A673 (cell line): Measurements from ENCODE around the gene PHF12. TPM values are rescaled to one million over a fixed set of nuclear protein-coding genes. Genes with fewer than 3 reads are reported as not detected.

Experiments
- BruUV-seq: library from RNA; stranded (reverse); fragments of 400-500 nt; replicated peaks from 2 replicates; lab custom pipeline; 2021; lab: Mats Ljungman, UMichigan
- CTCF ChIA-PET: fragments of 300-600 bp; sonication (Branson Sonifier 250); formaldehyde crosslinking; loops from one replicate; lab custom pipeline; 2022; ENCODE audit warnings: antibody characterized with exemption; lab: Charles Lee
- POLR2A ChIA-PET: fragments of 300-600 bp; sonication (Branson Sonifier 250); formaldehyde crosslinking; loops from one replicate; lab custom pipeline; 2022; ENCODE audit warnings: antibody characterized with exemption; ENCODE audit not compliant: low non-redundant PET; lab: Charles Lee
- DNase-seq: peaks from one replicate; pipeline ENCODE4 v3.0.0-alpha.2; 2015; ENCODE audit warnings: low spot score
- H3K27ac ChIP-seq: fragments of 200-600 bp; sonication (generic); 2 replicates; pipeline ENCODE4 v1.5.1; 2016; ENCODE audit warnings: mixed run types, low read depth, mild to moderate bottlenecking, mixed read lengths, antibody characterized with exemption, low read length; ENCODE audit not compliant: poor library complexity, severe bottlenecking
- H3K27me3 ChIP-seq: fragments of 200-600 bp; sonication (generic); replicated peaks from 2 replicates; pipeline ENCODE4 v1.6.1; 2017; ENCODE audit warnings: mixed run types, low read depth, mild to moderate bottlenecking, mixed read lengths, antibody characterized with exemption, low read length; ENCODE audit not compliant: insufficient read depth, poor library complexity
- H3K36me3 ChIP-seq: fragments of 200-600 bp; sonication (generic); 2 replicates; pipeline ENCODE4 v1.6.1; 2016; ENCODE audit warnings: mixed run types, mild to moderate bottlenecking, mixed read lengths, antibody characterized with exemption, low read length; ENCODE audit not compliant: insufficient read depth, poor library complexity, severe bottlenecking
- H3K4me1 ChIP-seq: fragments of 200-600 bp; sonication (generic); 2 replicates; pipeline ENCODE4 v1.6.1; 2017; ENCODE audit warnings: mixed run types, mild to moderate bottlenecking, mixed read lengths, antibody characterized with exemption, low read length; ENCODE audit not compliant: insufficient read depth, poor library complexity, severe bottlenecking
- H3K4me3 ChIP-seq: fragments of 200-600 bp; sonication (generic); 2 replicates; pipeline ENCODE4 v1.5.1; 2016; ENCODE audit warnings: low read depth, mixed run types, mild to moderate bottlenecking, mixed read lengths, low read length; ENCODE audit not compliant: poor library complexity, severe bottlenecking
- H3K9me3 ChIP-seq: fragments of 200-600 bp; sonication (generic); 2 replicates; pipeline ENCODE4 v1.6.1; 2016; ENCODE audit warnings: mixed run types, low read depth, mild to moderate bottlenecking, mixed read lengths, antibody characterized with exemption, low read length; ENCODE audit not compliant: poor library complexity, severe bottlenecking
- EZH2 ChIP-seq: fragments of 200-600 bp; sonication (generic); IDR thresholded peaks from 2 replicates; pipeline ENCODE4 v1.6.1; 2017; ENCODE audit warnings: borderline replicate concordance, low read depth, mild to moderate bottlenecking, mixed read lengths, antibody characterized with exemption, low read length; ENCODE audit not compliant: poor library complexity, severe bottlenecking
- intact Hi-C: fragments of 100-400 bp; cut with micrococcal nuclease; formaldehyde crosslinking; loops from one replicate; pipeline ENCODE4 v1.10.0; 2022; ENCODE audit not compliant: unreplicated experiment
- total RNA-seq: library from RNA; stranded (reverse); gene quantifications from 2 replicates; pipeline ENCODE4 v1.2.3, GENCODE V29; 2021
- TF ChIP-seq, protein P1 (sequence below): fragments of 300-800, 200-600 bp; sonication (generic); conservative IDR thresholded peaks from 2 replicates; pipeline ENCODE4 v1.5.1; 2017; ENCODE audit warnings: low read depth, mild to moderate bottlenecking, antibody characterized with exemption, low read length, moderate library complexity, mixed read lengths

PHF12 gene
- total RNA-seq, 1 experiment from 2014 or later: 63.3 TPM

GRCh38 chr17:28985950-28986713 is 34.8 kb upstream of the PHF12 start:
- no peaks in the 10 kb centered on the region for H3K36me3 ChIP-seq
- intact Hi-C loops: no loop called here
- peak overlapping the region; percentile 5 for H3K4me3 ChIP-seq
- peak overlapping the region; percentile 15 for H3K27ac ChIP-seq
- H3K4me1 ChIP-seq: peaks cover 64% of the 10 kb centered on the region
- H3K27me3 ChIP-seq: no peaks in the 10 kb centered on the region
- H3K9me3 ChIP-seq: no peaks in the 10 kb centered on the region
- ChIA-PET CTCF (no interaction called here), POLR2A (no interaction called here)
- no TSS peak for BruUV-seq
- DNase-seq: peak; percentile 59
- no peak for TF ChIP-seq EZH2
- TF ChIP-seq, protein P1, sequence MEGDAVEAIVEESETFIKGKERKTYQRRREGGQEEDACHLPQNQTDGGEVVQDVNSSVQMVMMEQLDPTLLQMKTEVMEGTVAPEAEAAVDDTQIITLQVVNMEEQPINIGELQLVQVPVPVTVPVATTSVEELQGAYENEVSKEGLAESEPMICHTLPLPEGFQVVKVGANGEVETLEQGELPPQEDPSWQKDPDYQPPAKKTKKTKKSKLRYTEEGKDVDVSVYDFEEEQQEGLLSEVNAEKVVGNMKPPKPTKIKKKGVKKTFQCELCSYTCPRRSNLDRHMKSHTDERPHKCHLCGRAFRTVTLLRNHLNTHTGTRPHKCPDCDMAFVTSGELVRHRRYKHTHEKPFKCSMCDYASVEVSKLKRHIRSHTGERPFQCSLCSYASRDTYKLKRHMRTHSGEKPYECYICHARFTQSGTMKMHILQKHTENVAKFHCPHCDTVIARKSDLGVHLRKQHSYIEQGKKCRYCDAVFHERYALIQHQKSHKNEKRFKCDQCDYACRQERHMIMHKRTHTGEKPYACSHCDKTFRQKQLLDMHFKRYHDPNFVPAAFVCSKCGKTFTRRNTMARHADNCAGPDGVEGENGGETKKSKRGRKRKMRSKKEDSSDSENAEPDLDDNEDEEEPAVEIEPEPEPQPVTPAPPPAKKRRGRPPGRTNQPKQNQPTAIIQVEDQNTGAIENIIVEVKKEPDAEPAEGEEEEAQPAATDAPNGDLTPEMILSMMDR: no peak

- TF ChIP-seq, protein P1: 0 out of 2 replicates have a peak, but pooled peaks have one; percentile 9
- no peak for TF ChIP-seq EZH2
- intact Hi-C loops: loop anchor here (5.0 kb wide), 1 partner anchor 59 kb away; the partner anchor contains the start of gene PIPOX
Measured at GRCh38 chr17:28983286-28984230, 32.2 kb upstream of the PHF12 start.

DNA sequence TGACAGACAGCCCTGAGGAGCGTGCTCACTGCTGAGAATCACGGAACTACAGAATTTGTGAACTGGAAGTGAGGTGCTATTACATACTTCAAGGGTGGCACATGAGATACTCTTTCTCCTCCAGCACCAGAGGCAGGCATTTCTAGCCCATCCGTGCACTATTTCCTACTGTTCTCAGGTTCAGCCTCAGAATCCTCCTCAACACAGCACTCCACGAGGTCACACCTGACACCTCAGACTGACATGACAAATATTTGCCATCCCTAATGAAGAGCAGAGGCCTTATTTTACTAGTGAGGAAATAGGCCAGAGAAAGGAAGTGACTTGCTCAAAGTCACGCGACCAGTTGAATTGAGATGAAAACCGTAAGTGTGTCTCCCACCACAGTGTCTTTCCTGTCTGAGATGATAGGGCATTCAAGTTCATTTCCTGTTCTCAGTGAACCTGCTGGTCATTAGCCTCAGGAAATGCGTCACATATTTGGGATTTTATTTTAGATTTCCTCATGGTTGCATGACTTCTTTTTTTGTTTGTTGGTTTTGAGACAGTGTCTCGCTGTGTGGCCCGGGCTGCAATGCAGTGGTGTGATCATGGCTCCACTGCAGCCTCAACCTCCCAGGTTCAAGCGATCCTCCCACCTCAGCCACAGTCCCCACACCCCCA is 30.9 kb upstream of the PHF12 start:
- Histone ChIP-seq H3K9me3 (no peaks in the 10 kb centered on the region), H3K36me3 (no peaks in the 10 kb centered on the region), H3K4me1 (peaks cover 67% of the 10 kb centered on the region), H3K27me3 (no peaks in the 10 kb centered on the region), H3K4me3 (no peak overlapping the region), H3K27ac (peak overlapping the region; percentile 96)
- no TSS peak for BruUV-seq
- DNase-seq: peak; percentile 98
- intact Hi-C loops: loop anchor here (5.0 kb wide), 1 partner anchor 60 kb away; the partner anchor contains the start of gene PIPOX
- CTCF ChIA-PET: interaction anchor here (1.3 to 2.0 kb wide), 2 partner anchors 131 to 134 kb away, joined by 7 to 8 read pairs; no protein-coding TSS in a partner anchor
- POLR2A ChIA-PET: no interaction called here
- TF ChIP-seq, protein P1: no peak

More at GRCh38 chr17:28983286-28984230, 32.2 kb upstream of the PHF12 start:
- Histone ChIP-seq H3K9me3 (no peaks in the 10 kb centered on the region), H3K4me3 (no peak overlapping the region), H3K36me3 (no peaks in the 10 kb centered on the region), H3K4me1 (peaks cover 62% of the 10 kb centered on the region), H3K27me3 (no peaks in the 10 kb centered on the region), H3K27ac (peak overlapping the region; percentile 96)
- POLR2A ChIA-PET: interaction anchor here (0.6 kb wide), 1 partner anchor 148 kb away, joined by 17 read pairs; no protein-coding TSS in a partner anchor
- peak; percentile 67 for DNase-seq
- CTCF ChIA-PET: interaction anchor here (0.5 to 2.0 kb wide), 3 partner anchors 130 to 257 kb away, joined by 4 to 8 read pairs (median 7); no protein-coding TSS in a partner anchor
- no TSS peak for BruUV-seq
